RPMI8226 (cell line): ENCODE measurements around the gene TEKT3.

ENCODE experiments used
- DNase-seq: peaks from one replicate; pipeline ENCODE4 v3.0.0-alpha.2; 2015

Gene TEKT3

DNA sequence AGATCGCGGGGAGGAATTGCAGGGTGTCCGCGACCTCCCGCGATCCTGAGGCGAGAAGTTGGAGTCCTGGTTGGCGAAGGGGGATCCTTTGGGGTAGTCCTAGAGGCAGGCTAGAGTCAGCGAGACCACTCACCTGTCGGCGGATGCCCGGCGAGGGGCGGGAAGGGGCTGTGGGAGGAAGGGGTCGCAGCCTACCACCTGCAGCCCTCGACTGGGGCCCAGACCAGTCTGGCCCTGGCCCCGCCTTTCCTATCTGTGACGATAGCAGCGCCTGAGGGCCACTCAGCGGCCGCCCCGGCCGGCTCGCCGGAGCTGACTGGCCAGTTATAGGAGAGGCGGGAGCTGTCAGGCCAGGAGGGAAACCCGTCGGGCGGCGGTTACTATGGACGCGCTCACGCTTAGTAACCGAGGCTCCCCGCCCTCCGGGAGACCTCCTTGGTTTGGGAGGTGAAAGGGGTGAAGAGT lies at the start of gene TEKT3:
TEKT3 (minus strand) TSS at position 213 of the 465 bp plus-strand sequence. CDS start 10,012 bp downstream, outside the sequence.
- peak; percentile 5 for DNase-seq

GRCh38 chr17:15388356-15389041 lies 47.1 kb upstream of the TEKT3 start:
- DNase-seq, result no peak

DNA sequence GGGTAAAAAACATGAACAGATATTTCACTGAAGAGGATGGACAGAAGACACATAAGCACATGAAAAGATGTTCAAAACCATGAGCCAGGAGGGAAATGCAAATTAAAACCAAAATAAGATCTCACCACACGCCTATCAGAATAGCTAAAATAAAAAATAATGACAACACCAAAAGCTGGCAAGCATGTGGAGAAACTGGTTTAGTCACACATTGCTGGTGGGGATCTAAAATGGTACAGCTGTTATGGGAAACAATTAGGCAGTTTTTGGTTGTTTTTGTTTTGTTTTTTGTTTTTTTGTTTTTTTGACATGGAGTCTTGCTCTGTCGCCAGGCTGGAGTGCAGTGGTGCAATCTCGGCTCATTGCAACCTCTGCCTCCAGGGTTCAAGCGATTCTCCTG lies 44.7 kb upstream of the TEKT3 start:
- DNase-seq, result no peak

GRCh38 chr17:15385305-15385704 lies 43.9 kb upstream of the TEKT3 start:
- no peak for DNase-seq

DNA sequence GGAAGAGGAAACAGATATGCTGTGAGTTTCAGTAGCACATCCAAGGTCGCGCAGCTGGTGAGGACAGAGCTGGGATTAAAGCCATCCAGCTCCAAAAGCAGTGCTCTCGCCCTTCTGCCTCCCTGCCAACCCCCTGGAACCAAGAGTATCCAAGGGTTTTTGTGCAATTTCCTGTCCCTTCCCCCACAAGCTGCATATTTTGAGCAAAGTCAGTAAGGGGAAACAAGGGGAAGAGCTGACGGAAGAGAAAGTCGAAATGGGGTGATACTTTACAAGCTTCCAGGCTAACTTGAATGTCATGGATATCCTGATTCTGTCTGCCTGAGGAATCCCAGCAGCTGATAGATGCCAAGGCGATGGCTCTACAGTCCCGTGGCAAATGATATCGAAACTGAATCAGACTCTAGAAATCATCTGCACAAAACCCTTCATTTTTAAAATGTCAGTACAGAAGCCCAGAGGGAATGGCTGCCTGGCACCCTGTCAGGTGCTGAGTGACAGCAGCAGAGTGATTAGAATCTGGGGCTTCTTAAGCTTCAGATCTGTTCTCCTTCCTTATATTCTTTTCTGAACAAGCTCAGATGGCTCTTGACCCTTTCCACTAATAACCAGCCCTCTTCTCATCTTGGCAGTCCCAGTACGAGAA lies 42.9 kb upstream of the TEKT3 start:
- DNase-seq, result no peak

DNA sequence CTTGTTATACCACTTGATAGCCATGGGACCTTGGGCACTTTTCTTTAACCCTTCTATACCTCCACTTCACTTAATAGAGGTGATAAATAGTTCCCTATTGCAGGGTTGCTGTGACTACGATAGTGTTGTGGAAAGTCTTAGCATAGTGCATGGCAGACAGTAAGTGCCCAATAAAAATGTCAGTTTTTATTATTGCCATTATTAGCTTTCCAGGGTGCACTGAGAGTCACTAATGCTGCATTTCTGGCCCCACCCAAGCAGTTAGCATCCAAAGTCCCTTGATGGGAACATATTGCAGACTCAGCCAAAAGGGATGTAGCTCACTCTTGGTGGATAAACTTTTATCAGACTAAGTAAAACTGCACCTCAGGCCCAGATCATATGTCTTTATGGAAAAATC lies 41.5 kb upstream of the TEKT3 start:
- DNase-seq, result no peak

DNA sequence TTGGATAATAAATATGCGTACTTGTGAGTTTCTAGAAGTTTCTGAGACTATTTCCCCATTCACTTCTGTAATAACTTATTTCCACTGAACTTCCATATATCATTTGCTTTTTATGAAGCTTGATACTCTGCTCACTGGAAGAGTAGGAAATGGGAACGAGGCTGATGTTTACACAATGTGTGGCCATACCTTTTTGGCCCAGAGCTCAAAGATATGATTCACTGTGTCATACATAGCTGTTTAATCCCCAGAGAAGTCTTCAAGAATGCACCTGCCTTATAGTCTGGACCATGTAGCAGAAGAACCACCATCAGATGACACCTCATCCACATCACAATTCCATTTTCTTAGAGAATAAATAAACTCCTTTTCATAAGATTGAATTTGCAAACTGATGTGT lies 40.3 kb upstream of the TEKT3 start:
- no peak for DNase-seq

GRCh38 chr17:15380446-15380845 lies 39.0 kb upstream of the TEKT3 start:
- no peak for DNase-seq

- no peak for DNase-seq
These were observed 38.3 kb upstream of the TEKT3 start for GRCh38 chr17:15379659-15380058.

- DNase-seq, result no peak
These were observed 36.8 kb upstream of the TEKT3 start for GRCh38 chr17:15378243-15378642.

GRCh38 chr17:15377616-15378015 lies 36.2 kb upstream of the TEKT3 start:
- DNase-seq, result no peak

DNA sequence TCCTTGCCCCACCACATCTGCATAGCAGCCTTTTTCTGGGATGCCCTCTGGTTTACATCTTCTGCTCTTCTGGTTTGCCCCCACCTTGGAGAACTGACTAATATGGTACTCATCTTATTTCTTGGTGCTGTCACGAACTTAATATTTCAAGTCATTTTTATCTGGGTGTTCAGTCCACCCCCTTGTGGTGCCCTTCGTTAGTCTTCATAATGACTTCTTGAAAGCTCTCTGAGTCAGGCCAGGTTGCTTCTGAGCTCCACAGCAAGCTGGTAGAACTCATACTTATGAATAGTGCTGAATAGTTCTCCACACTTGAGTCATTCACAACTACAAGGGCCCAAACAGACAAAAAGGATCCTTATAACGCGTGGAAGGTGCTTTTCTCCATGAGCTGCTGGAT lies 35.8 kb upstream of the TEKT3 start:
- no peak for DNase-seq

- no peak for DNase-seq
These were observed 30.2 kb upstream of the TEKT3 start for GRCh38 chr17:15371376-15372130.

DNA sequence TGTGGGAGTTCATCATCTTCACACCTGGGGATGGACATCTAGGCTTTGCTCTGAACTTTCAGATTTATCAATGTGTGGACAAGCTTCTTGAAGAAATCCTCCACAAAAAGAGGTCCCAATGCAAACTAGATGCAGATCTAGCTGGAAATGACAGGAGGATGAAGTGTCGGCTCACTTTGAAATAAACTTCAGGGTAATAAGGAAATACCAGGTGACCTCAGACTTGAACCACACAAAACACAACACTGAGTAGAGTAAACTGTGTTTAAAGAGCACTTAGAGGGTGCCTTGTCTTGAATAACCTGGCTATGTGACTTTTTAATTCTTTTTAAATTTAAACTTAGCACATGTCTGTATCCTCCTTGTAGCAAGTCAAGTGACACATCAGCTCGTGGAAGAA lies 27.2 kb upstream of the TEKT3 start:
- DNase-seq, result no peak

GRCh38 chr17:15366026-15366425 lies 24.6 kb upstream of the TEKT3 start:
- no peak for DNase-seq

- no peak for DNase-seq
These were observed 23.2 kb upstream of the TEKT3 start for GRCh38 chr17:15364615-15365014.

DNA sequence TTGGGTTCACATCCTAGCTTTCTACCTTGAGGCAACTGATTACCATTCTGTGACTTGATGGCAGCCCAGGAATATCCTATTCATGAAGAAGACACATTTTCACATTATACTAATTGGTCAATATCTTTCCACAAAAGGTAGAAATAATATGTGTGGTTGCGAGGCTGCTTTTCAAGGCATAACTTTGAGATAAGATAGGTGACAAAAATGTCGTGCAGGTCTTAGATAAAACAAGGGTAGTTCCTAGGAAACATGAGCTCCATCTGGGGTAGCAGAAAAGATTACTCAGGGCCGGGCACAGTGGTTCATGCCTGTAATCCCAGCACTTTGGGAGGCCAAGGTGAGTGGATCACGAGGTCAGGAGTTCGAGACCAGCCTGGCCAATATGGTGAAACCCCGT lies 22.3 kb upstream of the TEKT3 start:
- DNase-seq, result no peak

DNA sequence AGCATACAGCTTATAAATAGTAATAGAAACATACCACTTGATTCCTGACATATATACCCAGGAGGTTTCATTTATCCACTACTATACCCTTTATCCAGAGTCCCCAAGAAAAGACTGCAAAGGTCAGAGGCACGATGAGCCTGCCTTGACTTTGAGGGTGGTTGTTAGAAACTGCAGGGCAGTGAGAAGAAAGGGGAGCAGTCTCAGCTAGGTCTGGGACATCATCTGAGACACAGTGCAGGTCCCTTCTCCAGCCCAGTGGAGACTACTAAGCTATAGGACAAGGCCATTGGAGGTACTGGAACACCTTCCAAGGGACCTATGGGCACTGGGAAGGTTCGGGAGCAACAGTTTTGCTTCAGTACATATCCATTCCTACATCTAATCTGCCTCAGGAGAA lies 20.2 kb upstream of the TEKT3 start:
- DNase-seq, result no peak

DNA sequence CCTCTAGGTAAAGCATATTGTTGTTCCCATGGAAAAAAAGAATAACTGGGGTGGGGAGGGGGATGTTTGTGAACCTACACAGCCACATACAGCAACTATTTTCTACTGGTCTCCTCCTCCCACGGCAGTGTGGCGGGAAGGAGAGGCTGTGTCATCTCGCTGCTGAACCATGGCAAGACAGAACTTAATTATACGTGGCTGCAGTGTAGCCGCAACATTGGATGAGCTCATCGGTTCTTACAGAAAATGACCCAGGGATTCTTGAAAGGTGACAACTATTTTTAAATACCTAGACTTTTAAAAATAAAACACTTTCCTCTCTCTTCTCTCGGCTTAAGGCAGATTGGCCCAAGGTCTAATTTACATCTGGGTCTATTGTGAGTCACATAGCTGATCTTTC lies 19.8 kb upstream of the TEKT3 start:
- no peak for DNase-seq

GRCh38 chr17:15354256-15354655 lies 12.9 kb upstream of the TEKT3 start:
- no peak for DNase-seq

GRCh38 chr17:15351925-15352324 lies 10.5 kb upstream of the TEKT3 start:
- no peak for DNase-seq

GRCh38 chr17:15351478-15351840 lies 10.1 kb upstream of the TEKT3 start:
- DNase-seq, result no peak

- no peak for DNase-seq
These were observed 9.5 kb upstream of the TEKT3 start for GRCh38 chr17:15350777-15351477.
